OCI-LY3 (cell line): Measurements from ENCODE around the gene LRP3.

ENCODE experiments used
- H2AFZ ChIP-seq: fragments of 200-600, 300-600 bp; shearing (Covaris generic); 2 replicates; pipeline ENCODE4 v1.6.0; 2014; ENCODE audit warnings: antibody characterized with exemption, low read depth, low read length
- H3K27ac ChIP-seq: fragments of 200-600, 300-600 bp; sonication (generic); 2 replicates; pipeline ENCODE4 v1.5.1; 2014; ENCODE audit warnings: mild to moderate bottlenecking, low read length, moderate library complexity, mixed read lengths
- H3K27me3 ChIP-seq: fragments of 200-600, 300-600 bp; sonication (generic); 2 replicates; pipeline ENCODE4 v1.6.1; 2014; ENCODE audit warnings: low read depth, low read length, mixed read lengths
- H3K36me3 ChIP-seq: fragments of 200-600, 300-600 bp; sonication (generic); replicated peaks from 2 replicates; pipeline ENCODE3; 2014; ENCODE audit warnings: low read depth, low read length, mixed read lengths
- H3K4me1 ChIP-seq: fragments of 300-600, 200-600 bp; sonication (generic); 2 replicates; pipeline ENCODE4 v1.6.1; 2014; ENCODE audit warnings: low read length, mixed read lengths
- H3K4me2 ChIP-seq: fragments of 200-600, 300-600 bp; sonication (generic); 2 replicates; pipeline ENCODE4 v1.6.1; 2014; ENCODE audit warnings: low read length, mixed read lengths
- H3K4me3 ChIP-seq: fragments of 300-600, 200-600 bp; sonication (generic); 2 replicates; pipeline ENCODE4 v1.5.1; 2014; ENCODE audit warnings: antibody characterized with exemption, mild to moderate bottlenecking, low read length, moderate library complexity
- H3K79me2 ChIP-seq: fragments of 300-600, 200-600 bp; shearing (Covaris generic); 2 replicates; pipeline ENCODE4 v1.6.1; 2014; ENCODE audit warnings: mild to moderate bottlenecking, low read length, mixed read lengths
- H3K9ac ChIP-seq: fragments of 300-600, 200-600 bp; shearing (Covaris generic); 2 replicates; pipeline ENCODE4 v1.6.0; 2014; ENCODE audit warnings: mild to moderate bottlenecking, low read length, moderate library complexity
- H3K9me3 ChIP-seq: fragments of 200-600, 300-600 bp; shearing (Covaris generic); 2 replicates; pipeline ENCODE4 v1.6.1; 2014; ENCODE audit warnings: low read length, mixed read lengths; ENCODE audit not compliant: insufficient read depth
- H4K20me1 ChIP-seq: fragments of 200-600, 300-600 bp; sonication (generic); 2 replicates; pipeline ENCODE4 v1.6.1; 2016; ENCODE audit warnings: low read length, mixed read lengths; ENCODE audit not compliant: insufficient read depth
- EZH2phosphoT487 ChIP-seq: fragments of 200-600 bp; shearing (Covaris generic); IDR thresholded peaks from 2 replicates; pipeline ENCODE4 v1.6.1; 2018; ENCODE audit warnings: antibody characterized with exemption, mixed run types, low read depth
- TF ChIP-seq, protein P1 (sequence below): fragments of 200-600, 300-600 bp; sonication (generic); IDR thresholded peaks from 2 replicates; pipeline ENCODE4 v1.5.1; 2014; ENCODE audit warnings: antibody characterized with exemption, low read length, low read depth

The LRP3 gene

DNA sequence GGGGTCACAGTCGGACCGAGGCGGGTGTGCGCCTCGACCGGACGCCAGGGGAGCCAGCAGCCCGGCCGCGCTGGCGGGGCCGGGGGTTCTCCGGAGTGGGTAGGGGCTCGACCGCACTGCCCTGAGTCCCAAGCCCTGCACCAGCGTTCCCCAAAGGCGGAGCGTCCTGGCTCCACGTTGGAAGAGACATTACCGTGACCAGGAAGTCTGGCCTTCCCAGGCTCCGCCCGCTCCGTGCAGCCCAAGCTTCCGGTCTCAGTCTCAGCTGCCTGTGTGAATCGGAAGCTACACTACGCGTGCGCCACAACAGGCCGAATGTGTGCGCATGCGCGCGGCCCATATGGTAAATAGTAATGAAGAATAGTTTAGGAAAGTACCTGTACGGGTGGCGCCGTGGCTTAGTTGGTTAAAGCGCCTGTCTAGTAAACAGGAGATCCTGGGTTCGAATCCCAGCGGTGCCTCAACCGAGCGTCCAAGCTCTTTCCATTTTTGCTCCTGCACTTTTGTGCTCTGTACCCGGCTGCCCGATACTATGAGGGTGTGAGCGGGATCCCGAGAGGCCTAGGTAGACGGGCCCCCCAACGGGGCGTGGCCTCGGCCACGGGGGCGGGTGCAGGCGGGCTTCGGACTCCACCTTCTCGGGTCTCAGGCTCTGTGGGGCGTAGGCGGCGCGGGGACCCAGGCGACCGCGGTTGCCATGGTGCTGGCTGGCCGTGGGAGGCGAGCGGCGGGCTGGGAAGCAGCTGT is 17.3 kb upstream of the LRP3 start:
- Histone ChIP-seq H4K20me1 (no peaks in the 10 kb centered on the region), H3K9ac (peak overlapping the region; percentile 85), H3K9me3 (no peaks in the 10 kb centered on the region), H3K36me3 (no peaks in the 10 kb centered on the region), H3K4me2 (peak overlapping the region; percentile 98), H3K27ac (peak overlapping the region; percentile 68), H2AFZ (peak overlapping the region; percentile 67), H3K4me1 (peaks cover 11% of the 10 kb centered on the region; the same call in 1 of the 2 replicates), H3K79me2 (peaks cover 13% of the 10 kb centered on the region), H3K4me3 (peak overlapping the region; percentile 91), H3K27me3 (no peaks in the 10 kb centered on the region)
- TF ChIP-seq, protein P1, sequence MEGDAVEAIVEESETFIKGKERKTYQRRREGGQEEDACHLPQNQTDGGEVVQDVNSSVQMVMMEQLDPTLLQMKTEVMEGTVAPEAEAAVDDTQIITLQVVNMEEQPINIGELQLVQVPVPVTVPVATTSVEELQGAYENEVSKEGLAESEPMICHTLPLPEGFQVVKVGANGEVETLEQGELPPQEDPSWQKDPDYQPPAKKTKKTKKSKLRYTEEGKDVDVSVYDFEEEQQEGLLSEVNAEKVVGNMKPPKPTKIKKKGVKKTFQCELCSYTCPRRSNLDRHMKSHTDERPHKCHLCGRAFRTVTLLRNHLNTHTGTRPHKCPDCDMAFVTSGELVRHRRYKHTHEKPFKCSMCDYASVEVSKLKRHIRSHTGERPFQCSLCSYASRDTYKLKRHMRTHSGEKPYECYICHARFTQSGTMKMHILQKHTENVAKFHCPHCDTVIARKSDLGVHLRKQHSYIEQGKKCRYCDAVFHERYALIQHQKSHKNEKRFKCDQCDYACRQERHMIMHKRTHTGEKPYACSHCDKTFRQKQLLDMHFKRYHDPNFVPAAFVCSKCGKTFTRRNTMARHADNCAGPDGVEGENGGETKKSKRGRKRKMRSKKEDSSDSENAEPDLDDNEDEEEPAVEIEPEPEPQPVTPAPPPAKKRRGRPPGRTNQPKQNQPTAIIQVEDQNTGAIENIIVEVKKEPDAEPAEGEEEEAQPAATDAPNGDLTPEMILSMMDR: peak; percentile 23; the same call in 1 of the 2 replicates
- TF ChIP-seq EZH2phosphoT487: no peak

DNA sequence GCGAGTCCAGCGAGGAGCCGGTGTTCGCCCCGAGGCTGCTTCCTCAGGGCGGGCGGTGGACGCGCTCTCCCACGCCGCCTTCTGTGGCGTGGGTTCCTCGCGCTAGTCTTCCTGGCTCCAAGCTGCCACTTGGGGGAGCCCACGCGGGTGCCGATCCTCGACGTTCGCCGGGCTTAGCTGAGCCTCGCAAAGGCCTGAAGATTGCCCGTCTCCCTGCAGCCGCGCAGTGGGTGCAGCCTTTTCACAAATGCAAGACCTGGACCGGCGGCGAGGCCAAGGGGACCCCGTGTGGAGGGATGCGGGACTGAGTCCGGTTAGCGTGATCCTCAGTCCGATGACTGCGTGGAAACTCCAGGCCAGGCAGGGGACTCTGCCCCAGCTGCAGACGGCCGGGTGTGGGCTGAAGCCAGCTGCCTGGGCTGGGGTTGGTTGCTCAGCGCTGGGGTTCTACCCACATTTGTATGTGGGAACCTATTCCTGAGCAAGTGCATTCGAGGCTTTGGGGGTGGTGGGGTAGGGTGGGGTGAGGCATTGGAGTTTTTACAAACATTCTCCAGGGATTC is 16.6 kb upstream of the LRP3 start:
- H3K27ac ChIP-seq: peak overlapping the region; percentile 68
- peak overlapping the region; percentile 57 for H3K9ac ChIP-seq
- H3K79me2 ChIP-seq: peaks cover 13% of the 10 kb centered on the region
- H4K20me1 ChIP-seq: no peaks in the 10 kb centered on the region
- H3K4me3 ChIP-seq: peak overlapping the region; percentile 91
- no peaks in the 10 kb centered on the region for H3K9me3 ChIP-seq
- peaks cover 11% of the 10 kb centered on the region; the same call in 1 of the 2 replicates for H3K4me1 ChIP-seq
- no peaks in the 10 kb centered on the region for H3K27me3 ChIP-seq
- H2AFZ ChIP-seq: peak overlapping the region; percentile 67
- TF ChIP-seq, protein P1: peak; percentile 60
- TF ChIP-seq EZH2phosphoT487: no peak
- no peaks in the 10 kb centered on the region for H3K36me3 ChIP-seq
- H3K4me2 ChIP-seq: peak overlapping the region; percentile 90

DNA sequence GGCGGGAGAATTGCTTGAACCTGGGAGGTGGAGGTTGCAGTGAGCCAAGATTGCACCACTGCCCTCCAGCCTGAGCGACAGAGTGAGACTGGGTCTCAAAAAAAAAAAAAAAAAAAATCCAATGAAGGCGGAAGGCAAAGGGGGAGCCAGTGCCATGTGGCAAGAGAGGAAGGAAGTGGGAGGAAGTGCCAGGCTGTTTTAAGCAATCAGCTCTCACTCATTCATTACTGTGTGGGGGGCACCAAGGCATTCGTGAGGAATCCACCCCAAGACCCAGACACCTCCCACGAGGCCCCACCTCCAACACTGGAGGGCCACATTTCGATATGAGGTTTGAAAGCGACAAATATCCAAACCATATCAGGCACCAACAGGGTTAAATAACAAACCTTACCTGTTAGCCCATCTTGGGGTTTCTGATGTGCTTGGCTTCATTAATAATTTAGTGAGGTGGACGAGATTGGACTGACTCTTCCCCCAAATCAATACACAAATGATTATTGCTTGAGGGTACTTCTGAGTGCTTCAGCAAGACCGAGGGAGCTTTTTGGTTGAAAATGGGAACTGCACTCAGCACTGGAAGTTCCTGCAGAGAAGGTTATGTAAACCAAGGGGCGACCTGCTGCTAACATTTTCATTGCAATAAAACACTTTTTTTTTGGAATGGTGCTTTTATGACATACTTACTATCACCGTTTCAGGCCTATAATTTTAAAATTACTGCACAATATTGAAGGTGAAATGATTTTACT is 7.5 kb upstream of the LRP3 start:
- Histone ChIP-seq H2AFZ (no peak overlapping the region), H3K4me3 (no peak overlapping the region), H3K36me3 (no peaks in the 10 kb centered on the region), H3K27me3 (0 out of 2 replicates have a peak, but pooled peaks cover 3% of the 10 kb centered on the region), H3K9me3 (no peaks in the 10 kb centered on the region), H3K27ac (no peak overlapping the region), H3K4me1 (no peaks in the 10 kb centered on the region), H3K79me2 (no peaks in the 10 kb centered on the region), H3K4me2 (no peak overlapping the region), H3K9ac (no peak overlapping the region), H4K20me1 (no peaks in the 10 kb centered on the region)
- TF ChIP-seq EZH2phosphoT487: no peak

DNA sequence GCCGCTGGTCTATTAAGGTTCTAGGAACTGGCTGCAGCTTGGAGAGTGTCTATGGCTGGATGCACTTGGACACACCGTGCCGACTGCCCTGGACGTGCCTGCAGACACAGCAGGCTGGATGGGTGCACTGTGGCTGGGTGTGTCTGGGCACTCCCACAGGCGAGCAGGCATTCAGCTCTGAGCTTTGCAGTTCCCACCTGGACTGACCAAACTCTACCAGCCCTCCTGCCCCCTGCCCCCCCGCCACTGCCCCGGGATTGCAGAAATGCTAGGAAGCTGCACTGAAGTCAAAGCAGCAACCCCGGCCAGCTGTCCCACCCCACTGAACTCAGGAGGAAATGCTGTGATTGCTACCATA is 7.0 kb upstream of the LRP3 start:
- H2AFZ ChIP-seq: no peak overlapping the region
- H3K4me1 ChIP-seq: no peaks in the 10 kb centered on the region
- TF ChIP-seq, protein P1: no peak
- no peak for TF ChIP-seq EZH2phosphoT487

More for the DNA sequence above, 7.0 kb upstream of the LRP3 start:
- Histone ChIP-seq H3K4me2 (no peak overlapping the region), H3K79me2 (no peaks in the 10 kb centered on the region), H3K9me3 (no peaks in the 10 kb centered on the region), H4K20me1 (no peaks in the 10 kb centered on the region), H3K36me3 (no peaks in the 10 kb centered on the region), H3K4me3 (no peak overlapping the region), H3K27me3 (0 out of 2 replicates have a peak, but pooled peaks cover 3% of the 10 kb centered on the region), H3K9ac (no peak overlapping the region), H3K27ac (no peak overlapping the region)
